ENCODE data around the gene SNRNP70. TPM values are rescaled to one million over a fixed set of nuclear protein-coding genes. Genes with fewer than 3 reads are reported as not detected.
A peak's percentile ranks its signal among the peaks of the same experiment; 100 is the strongest.

Gene SNRNP70
- total RNA-seq, 1 donor from 2014 or later, result 300 TPM

GRCh38 chr19:49127674-49128544 is 42.7 kb downstream of the SNRNP70 start:
- DNase-seq, result peak; percentile 97
- no peak for TF ChIP-seq CTCF (IDR thresholded peaks at IDR 0.05; ENCODE audit: partially characterized antibody, unreplicated experiment)
- Mint-ChIP-seq H3K4me1 (ENCODE audit: low read depth, unreplicated experiment) (peaks cover 13% of the 10 kb centered on the region), H3K27me3 (ENCODE audit: unreplicated experiment) (peaks cover 15% of the 10 kb centered on the region), H3K27ac (ENCODE audit: unreplicated experiment) (peak overlapping the region; percentile 56), H3K9me3 (ENCODE audit: unreplicated experiment) (peaks cover 7% of the 10 kb centered on the region), H3K36me3 (ENCODE audit: unreplicated experiment) (peaks cover 6% of the 10 kb centered on the region), H3K4me3 (ENCODE audit: unreplicated experiment) (peak overlapping the region; percentile 83)

DNA sequence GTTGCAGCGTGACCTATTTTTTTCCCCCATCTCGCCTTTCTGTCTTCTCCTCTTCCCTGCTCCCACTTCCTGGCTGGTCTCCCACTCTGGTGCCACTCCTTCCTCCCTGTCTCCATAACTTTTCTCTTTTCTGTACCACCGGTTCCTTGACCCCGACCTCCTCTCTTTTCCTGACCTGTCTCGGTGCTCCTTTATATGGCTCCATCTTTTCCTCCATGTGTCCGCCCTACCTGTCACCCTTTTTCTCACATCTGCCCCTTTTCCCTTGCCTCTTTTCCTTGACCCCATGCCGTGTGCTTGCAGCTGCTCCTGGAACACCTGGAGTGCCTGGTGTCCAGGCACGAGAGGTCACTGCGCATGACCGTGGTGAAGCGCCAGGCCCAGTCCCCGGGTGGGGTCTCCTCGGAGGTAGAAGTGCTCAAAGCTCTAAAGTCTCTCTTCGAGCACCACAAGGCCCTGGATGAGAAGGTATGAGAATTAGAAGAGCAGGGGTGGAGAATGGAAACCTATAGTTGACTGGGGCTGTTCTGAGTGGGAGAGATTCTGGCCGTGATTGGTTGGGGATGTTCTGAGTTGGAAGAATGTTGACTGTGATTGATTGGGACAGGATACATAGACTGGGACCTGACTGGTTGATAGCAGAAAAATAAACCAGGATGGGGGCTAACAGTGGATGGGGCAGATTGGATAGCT is 43.4 kb downstream of the SNRNP70 start:
- no peak for DNase-seq
- peaks cover 9% of the 10 kb centered on the region for H3K9me3 Mint-ChIP-seq (ENCODE audit: unreplicated experiment)
- H3K27me3 Mint-ChIP-seq (ENCODE audit: unreplicated experiment), result peaks cover 14% of the 10 kb centered on the region
- H3K36me3 Mint-ChIP-seq (ENCODE audit: unreplicated experiment), result peaks cover 6% of the 10 kb centered on the region
- peak overlapping the region; percentile 53 for H3K27ac Mint-ChIP-seq (ENCODE audit: unreplicated experiment)
- H3K4me3 Mint-ChIP-seq (ENCODE audit: unreplicated experiment), result peak overlapping the region; percentile 67
- no peak for TF ChIP-seq CTCF (IDR thresholded peaks at IDR 0.05; ENCODE audit: partially characterized antibody, unreplicated experiment)
- peaks cover 11% of the 10 kb centered on the region for H3K4me1 Mint-ChIP-seq (ENCODE audit: low read depth, unreplicated experiment)

DNA sequence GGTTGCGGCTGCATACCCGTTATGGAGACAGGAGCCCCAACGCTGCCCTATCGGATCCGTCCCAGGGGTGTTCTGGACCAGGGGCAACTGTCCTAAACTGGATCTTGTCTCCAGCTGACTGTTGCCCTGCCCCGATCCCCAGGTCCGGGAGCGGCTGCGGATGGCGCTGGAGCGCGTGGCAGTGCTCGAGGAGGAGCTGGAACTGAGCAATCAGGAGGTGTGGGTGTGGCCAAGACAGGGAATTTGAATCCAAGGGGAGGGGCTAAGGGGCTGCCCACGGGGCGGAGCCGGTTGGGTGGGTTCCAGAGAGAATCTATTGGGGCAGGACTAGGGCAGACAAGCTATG is 44.0 kb downstream of the SNRNP70 start:
- Mint-ChIP-seq H3K4me1 (ENCODE audit: low read depth, unreplicated experiment) (peaks cover 10% of the 10 kb centered on the region), H3K9me3 (ENCODE audit: unreplicated experiment) (peaks cover 10% of the 10 kb centered on the region)

GRCh38 chr19:49130325-49130724 is 45.1 kb downstream of the SNRNP70 start:
- no peak overlapping the region for H3K4me3 Mint-ChIP-seq (ENCODE audit: unreplicated experiment)
- H3K27me3 Mint-ChIP-seq (ENCODE audit: unreplicated experiment), result peaks cover 19% of the 10 kb centered on the region

More for the DNA sequence above, 44.0 kb downstream of the SNRNP70 start:
- Mint-ChIP-seq H3K4me3 (ENCODE audit: unreplicated experiment) (peak overlapping the region; percentile 49), H3K36me3 (ENCODE audit: unreplicated experiment) (peaks cover 6% of the 10 kb centered on the region), H3K27ac (ENCODE audit: unreplicated experiment) (peak overlapping the region; percentile 43), H3K27me3 (ENCODE audit: unreplicated experiment) (peaks cover 16% of the 10 kb centered on the region)
- TF ChIP-seq CTCF (IDR thresholded peaks at IDR 0.05; ENCODE audit: partially characterized antibody, unreplicated experiment), result no peak
- DNase-seq, result no peak

More at GRCh38 chr19:49130325-49130724, 45.1 kb downstream of the SNRNP70 start:
- Mint-ChIP-seq H3K9me3 (ENCODE audit: unreplicated experiment) (peaks cover 12% of the 10 kb centered on the region), H3K36me3 (ENCODE audit: unreplicated experiment) (peaks cover 6% of the 10 kb centered on the region), H3K4me1 (ENCODE audit: low read depth, unreplicated experiment) (peaks cover 6% of the 10 kb centered on the region), H3K27ac (ENCODE audit: unreplicated experiment) (no peak overlapping the region)
- TF ChIP-seq CTCF (IDR thresholded peaks at IDR 0.05; ENCODE audit: partially characterized antibody, unreplicated experiment), result no peak
- no peak for DNase-seq

All from glutamatergic neuron (in vitro differentiated cells).